HepG2 (cell line): Measurements from ENCODE around the gene CEP170. TPM values are rescaled to one million over a fixed set of nuclear protein-coding genes. Genes with fewer than 3 reads are reported as not detected.

Experiments used
- GATAD1 ChIP-seq: IDR thresholded peaks from 2 replicates; pipeline ENCODE4 v1.6.1; 2016; ENCODE audit warnings: missing genetic modification reagents, missing compliant biosample characterization
- KDM5B ChIP-seq: sonication (generic); formaldehyde crosslinking; IDR thresholded peaks from 2 replicates; pipeline ENCODE4 v1.4.0; 2020; ENCODE audit warnings: missing genetic modification reagents, mild to moderate bottlenecking, borderline replicate concordance
- MBNL3 ChIP-seq: fragments of 250-450 bp; sonication (Bioruptor Pico); conservative IDR thresholded peaks from 2 replicates; pipeline ENCODE4 v1.8.0; 2022; ENCODE audit warnings: mild to moderate bottlenecking, inconsistent platforms
- MTA1 ChIP-seq: sonication (generic); formaldehyde crosslinking; IDR thresholded peaks from 2 replicates; pipeline ENCODE4 v1.4.0; 2020; ENCODE audit warnings: missing genetic modification reagents, mild to moderate bottlenecking, borderline replicate concordance
- PCBP1 ChIP-seq: fragments of 200-400 bp; formaldehyde crosslinking; IDR thresholded peaks from 2 replicates; pipeline ENCODE4 v1.6.1; 2017; ENCODE audit warnings: mild to moderate bottlenecking, low read depth, low read length, borderline replicate concordance
- PHF8 ChIP-seq: sonication (generic); formaldehyde crosslinking; IDR thresholded peaks from 2 replicates; pipeline ENCODE4 v1.5.0; 2020; ENCODE audit warnings: missing genetic modification reagents
- REPIN1 ChIP-seq: sonication (generic); formaldehyde crosslinking; IDR thresholded peaks from 2 replicates; pipeline ENCODE4 v1.8.0; 2022; ENCODE audit warnings: missing genetic modification reagents, low read depth, mild to moderate bottlenecking, borderline replicate concordance
- RNF2 ChIP-seq: fragments of 450-650 bp; conservative IDR thresholded peaks from 2 replicates; pipeline ENCODE4 v1.6.1; 2016; ENCODE audit warnings: low read depth
- ZSCAN9 ChIP-seq: IDR thresholded peaks from 2 replicates; pipeline ENCODE4 v1.6.1; 2016; ENCODE audit warnings: borderline replicate concordance
- polyA plus RNA-seq, 8 experiments: library from polyadenylated mRNA; depleted of rRNA in 3 of 8; stranded (reverse) in 7 of 8; unstranded in 1 of 8; fragments of >200 nt; fragmentation: Illumina TruSeq in 4 of 8; extraction: Trizol in 4 of 8; gene quantifications; 2 replicates each; pipeline versions ENCODE4 v1.2.1 to v1.2.3, GENCODE V29; 2011 to 2016; ENCODE audit warnings: low read depth in 4 of 8, missing spikeins in 1 of 8, mixed read lengths in 1 of 8; ENCODE audit not compliant: insufficient read depth in 1 of 8
- total RNA-seq, 5 experiments: library from RNA; depleted of rRNA; stranded (reverse); fragments of >200 nt; fragmentation: Illumina TruSeq; extraction: Trizol; gene quantifications; 2 replicates each; pipeline ENCODE4 v1.2.3, GENCODE V29; 2016; ENCODE audit warnings: low read depth in 1 of 5
- TF ChIP-seq, protein P1 (sequence below): sonication (generic); formaldehyde crosslinking; IDR thresholded peaks from 2 replicates; pipeline ENCODE4 v1.4.0; 2020; ENCODE audit warnings: mild to moderate bottlenecking, missing genetic modification reagents
- TF ChIP-seq, protein P2 (sequence below): sonication (generic); formaldehyde crosslinking; IDR thresholded peaks from 2 replicates; pipeline ENCODE4 v1.4.0; 2020; ENCODE audit warnings: missing genetic modification reagents, low read depth, mild to moderate bottlenecking, borderline replicate concordance
- TF ChIP-seq, protein P3 (sequence below): sonication (generic); formaldehyde crosslinking; conservative IDR thresholded peaks from 2 replicates; pipeline ENCODE4 v1.4.0; 2020; ENCODE audit warnings: missing genetic modification reagents
- TF ChIP-seq, protein P4 (sequence below): sonication (generic); formaldehyde crosslinking; IDR thresholded peaks from 2 replicates; pipeline ENCODE4 v1.8.0; 2022; ENCODE audit warnings: low read depth, missing genetic modification reagents

Gene CEP170
- total and polyA plus RNA-seq, 2 of the 13 experiments (the other 11 are each of a cell fraction or from before 2014, with no cell fraction given), result 23.0 to 28.6 TPM

DNA sequence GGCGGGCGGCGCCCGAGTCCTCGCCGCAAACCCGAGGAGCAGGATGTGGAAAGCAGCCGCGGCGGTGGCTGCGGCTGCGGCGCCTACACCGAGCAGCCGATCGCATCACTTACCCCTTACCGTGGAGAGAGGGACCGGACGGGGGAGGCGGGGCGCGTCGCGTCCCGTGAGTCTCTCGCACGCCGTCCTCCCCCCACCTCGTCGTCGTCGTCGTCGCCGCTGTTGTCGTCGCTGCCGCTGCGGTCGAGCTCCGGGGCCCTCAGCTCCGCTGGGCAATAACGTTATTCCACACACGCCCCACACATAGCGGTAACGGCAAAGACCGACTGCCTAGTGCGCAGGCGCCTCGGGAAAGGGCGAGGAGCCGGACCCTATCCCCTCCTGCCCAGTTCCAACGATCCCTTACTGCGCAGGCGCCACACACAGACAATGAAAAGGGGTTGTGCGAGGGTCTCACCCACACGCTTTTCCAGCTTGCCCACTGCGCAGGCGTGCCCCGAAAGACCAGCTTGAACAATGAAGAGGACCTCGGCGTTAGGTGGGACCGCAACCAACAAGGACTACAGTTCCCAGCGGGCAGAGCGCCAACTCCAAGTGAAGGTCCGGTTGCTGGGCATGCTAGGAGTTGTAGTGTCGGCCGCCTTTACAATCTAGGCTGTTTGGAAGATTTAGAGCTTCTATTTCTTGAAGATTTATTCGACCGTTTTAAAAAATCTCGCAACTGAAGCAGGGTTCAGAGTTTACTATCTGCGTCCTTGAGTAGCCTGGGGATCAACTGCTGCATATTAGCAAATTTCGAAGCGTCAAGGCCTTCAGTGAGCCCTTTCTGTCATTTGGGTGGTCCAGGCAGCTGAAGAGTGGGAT, at the start of gene CEP170 (continued):
- TF ChIP-seq ZSCAN9 (CRISPR knock-in tag), result no peak
- TF ChIP-seq, protein P1, sequence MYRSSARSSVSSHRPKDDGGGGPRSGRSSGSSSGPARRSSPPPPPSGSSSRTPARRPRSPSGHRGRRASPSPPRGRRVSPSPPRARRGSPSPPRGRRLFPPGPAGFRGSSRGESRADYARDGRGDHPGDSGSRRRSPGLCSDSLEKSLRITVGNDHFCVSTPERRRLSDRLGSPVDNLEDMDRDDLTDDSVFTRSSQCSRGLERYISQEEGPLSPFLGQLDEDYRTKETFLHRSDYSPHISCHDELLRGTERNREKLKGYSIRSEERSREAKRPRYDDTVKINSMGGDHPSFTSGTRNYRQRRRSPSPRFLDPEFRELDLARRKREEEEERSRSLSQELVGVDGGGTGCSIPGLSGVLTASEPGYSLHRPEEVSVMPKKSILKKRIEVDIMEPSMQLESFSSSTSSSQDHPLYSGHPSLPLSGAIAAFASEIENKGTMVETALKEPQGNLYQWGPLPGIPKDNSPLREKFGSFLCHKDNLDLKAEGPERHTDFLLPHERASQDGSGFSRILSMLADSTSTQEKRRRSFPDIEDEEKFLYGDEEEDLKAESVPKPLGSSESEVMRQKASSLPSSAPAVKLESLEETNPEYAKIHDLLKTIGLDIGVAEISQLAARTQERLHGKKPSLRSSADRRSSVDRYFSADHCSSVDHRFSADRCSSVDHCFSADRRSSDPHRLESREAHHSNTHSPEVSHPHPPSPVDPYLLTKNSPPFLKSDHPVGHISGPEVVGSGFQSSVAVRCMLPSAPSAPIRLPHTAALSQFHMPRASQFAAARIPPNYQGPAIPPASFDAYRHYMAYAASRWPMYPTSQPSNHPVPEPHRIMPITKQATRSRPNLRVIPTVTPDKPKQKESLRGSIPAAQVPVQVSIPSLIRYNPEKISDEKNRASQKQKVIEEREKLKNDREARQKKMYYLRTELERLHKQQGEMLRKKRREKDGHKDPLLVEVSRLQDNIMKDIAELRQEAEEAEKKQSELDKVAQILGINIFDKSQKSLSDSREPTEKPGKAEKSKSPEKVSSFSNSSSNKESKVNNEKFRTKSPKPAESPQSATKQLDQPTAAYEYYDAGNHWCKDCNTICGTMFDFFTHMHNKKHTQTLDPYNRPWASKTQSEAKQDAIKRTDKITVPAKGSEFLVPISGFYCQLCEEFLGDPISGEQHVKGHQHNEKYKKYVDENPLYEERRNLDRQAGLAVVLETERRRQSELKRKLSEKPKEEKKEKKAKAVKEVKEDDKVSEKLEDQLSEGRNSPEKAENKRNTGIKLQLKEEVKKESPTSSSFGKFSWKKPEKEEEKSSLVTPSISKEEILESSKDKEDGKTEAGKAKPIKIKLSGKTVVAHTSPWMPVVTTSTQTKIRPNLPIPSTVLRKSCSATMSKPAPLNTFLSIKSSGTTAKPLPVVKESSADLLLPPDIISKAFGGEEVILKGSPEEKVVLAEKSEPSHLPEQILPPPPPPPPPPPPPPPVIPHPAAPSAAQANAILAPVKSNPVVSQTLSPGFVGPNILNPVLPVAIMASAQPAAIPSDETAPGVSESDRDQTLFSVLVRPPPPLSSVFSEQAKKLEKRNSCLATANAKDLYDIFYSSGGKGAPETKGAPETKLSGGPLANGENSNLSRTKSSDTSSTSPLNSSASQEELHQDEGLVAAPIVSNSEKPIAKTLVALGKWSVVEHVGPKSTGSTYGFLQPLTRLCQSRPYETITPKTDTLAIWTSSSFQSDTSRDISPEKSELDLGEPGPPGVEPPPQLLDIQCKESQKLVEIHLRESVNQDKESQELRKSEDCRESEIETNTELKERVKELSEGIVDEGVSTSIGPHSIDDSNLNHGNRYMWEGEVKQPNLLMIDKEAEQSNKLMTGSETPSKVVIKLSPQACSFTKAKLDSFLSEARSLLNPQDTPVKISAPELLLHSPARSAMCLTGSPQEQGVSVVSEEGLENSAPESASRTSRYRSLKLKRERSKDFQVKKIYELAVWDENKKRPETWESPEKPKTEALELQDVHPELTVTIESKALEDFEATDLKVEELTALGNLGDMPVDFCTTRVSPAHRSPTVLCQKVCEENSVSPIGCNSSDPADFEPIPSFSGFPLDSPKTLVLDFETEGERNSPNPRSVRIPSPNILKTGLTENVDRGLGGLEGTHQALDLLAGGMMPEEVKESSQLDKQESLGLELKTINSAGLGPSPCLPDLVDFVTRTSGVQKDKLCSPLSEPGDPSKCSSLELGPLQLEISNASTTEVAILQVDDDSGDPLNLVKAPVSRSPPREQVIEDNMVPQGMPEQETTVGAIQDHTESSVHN (CRISPR knock-in tag), result 0 out of 2 replicates have a peak, but pooled peaks have one; percentile 55
- TF ChIP-seq, protein P2, sequence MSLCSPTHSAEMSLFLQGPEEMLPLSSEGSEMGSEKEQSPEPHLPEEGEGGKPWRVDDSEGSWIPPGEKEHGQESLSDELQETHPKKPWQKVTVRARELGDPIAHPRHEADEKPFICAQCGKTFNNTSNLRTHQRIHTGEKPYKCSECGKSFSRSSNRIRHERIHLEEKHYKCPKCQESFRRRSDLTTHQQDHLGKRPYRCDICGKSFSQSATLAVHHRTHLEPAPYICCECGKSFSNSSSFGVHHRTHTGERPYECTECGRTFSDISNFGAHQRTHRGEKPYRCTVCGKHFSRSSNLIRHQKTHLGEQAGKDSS (CRISPR knock-in tag), result peak; percentile 56; the same call in 1 of the 2 replicates
- TF ChIP-seq MBNL3 (CRISPR knock-in tag), result no peak
- TF ChIP-seq MTA1 (CRISPR knock-in tag), result no peak
- TF ChIP-seq, protein P3, sequence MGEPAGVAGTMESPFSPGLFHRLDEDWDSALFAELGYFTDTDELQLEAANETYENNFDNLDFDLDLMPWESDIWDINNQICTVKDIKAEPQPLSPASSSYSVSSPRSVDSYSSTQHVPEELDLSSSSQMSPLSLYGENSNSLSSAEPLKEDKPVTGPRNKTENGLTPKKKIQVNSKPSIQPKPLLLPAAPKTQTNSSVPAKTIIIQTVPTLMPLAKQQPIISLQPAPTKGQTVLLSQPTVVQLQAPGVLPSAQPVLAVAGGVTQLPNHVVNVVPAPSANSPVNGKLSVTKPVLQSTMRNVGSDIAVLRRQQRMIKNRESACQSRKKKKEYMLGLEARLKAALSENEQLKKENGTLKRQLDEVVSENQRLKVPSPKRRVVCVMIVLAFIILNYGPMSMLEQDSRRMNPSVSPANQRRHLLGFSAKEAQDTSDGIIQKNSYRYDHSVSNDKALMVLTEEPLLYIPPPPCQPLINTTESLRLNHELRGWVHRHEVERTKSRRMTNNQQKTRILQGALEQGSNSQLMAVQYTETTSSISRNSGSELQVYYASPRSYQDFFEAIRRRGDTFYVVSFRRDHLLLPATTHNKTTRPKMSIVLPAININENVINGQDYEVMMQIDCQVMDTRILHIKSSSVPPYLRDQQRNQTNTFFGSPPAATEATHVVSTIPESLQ (CRISPR knock-in tag), result no peak
- 0 out of 2 replicates have a peak, but pooled peaks have one; percentile 20 for TF ChIP-seq GATAD1 (CRISPR knock-in tag)
- no peak for TF ChIP-seq RNF2
- peak; percentile 60; the same call in 1 of the 2 replicates for TF ChIP-seq KDM5B (CRISPR knock-in tag)
- no peak for TF ChIP-seq REPIN1 (CRISPR knock-in tag)
- TF ChIP-seq PCBP1, result 0 out of 2 replicates have a peak, but pooled peaks have one; percentile 34
- TF ChIP-seq, protein P4, sequence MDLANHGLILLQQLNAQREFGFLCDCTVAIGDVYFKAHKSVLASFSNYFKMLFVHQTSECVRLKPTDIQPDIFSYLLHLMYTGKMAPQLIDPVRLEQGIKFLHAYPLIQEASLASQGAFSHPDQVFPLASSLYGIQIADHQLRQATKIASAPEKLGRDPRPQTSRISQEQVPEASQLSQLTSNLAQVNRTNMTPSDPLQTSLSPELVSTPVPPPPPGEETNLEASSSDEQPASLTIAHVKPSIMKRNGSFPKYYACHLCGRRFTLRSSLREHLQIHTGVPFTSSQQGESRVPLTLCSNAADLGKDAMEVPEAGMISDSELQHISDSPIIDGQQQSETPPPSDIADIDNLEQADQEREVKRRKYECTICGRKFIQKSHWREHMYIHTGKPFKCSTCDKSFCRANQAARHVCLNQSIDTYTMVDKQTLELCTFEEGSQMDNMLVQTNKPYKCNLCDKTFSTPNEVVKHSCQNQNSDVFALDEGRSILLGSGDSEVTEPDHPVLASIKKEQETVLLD (CRISPR knock-in tag), result peak; percentile 73; the same call in 1 of the 2 replicates
- peak; percentile 77 for TF ChIP-seq PHF8 (CRISPR knock-in tag)
